GM21825 (cell line): ENCODE results near the gene KIAA0825.

Experiments
- ATAC-seq: cut with Tn5 transposase; IDR thresholded peaks from one replicate; pipeline ENCODE4 v1.9.1; 2021; ENCODE audit warnings: mild to moderate bottlenecking, moderate library complexity; ENCODE audit not compliant: unreplicated experiment

KIAA0825 gene

GRCh38 chr5:94260096-94260495 is 358.3 kb downstream of the KIAA0825 start:
- ATAC-seq: no peak

- ATAC-seq: no peak
These were observed 364.2 kb downstream of the KIAA0825 start for GRCh38 chr5:94254214-94254613.

- no peak for ATAC-seq
These were observed 367.4 kb downstream of the KIAA0825 start for GRCh38 chr5:94250985-94251384.

GRCh38 chr5:94249430-94249829 is 369.0 kb downstream of the KIAA0825 start:
- ATAC-seq: no peak

- no peak for ATAC-seq
These were observed 370.1 kb downstream of the KIAA0825 start for GRCh38 chr5:94248175-94248875.

GRCh38 chr5:94245608-94246007 is 372.8 kb downstream of the KIAA0825 start:
- no peak for ATAC-seq

- ATAC-seq: no peak
These were observed 373.5 kb downstream of the KIAA0825 start for GRCh38 chr5:94244921-94245320.

- ATAC-seq: no peak
These were observed 374.8 kb downstream of the KIAA0825 start for GRCh38 chr5:94243612-94244011.

GRCh38 chr5:94240993-94241651 is 377.3 kb downstream of the KIAA0825 start:
- no peak for ATAC-seq

- no peak for ATAC-seq
These were observed 377.8 kb downstream of the KIAA0825 start for GRCh38 chr5:94240596-94240992.

GRCh38 chr5:94240134-94240533 is 378.3 kb downstream of the KIAA0825 start:
- no peak for ATAC-seq

- ATAC-seq: no peak
These were observed 379.1 kb downstream of the KIAA0825 start for GRCh38 chr5:94239266-94239665.

- ATAC-seq: no peak
These were observed 383.4 kb downstream of the KIAA0825 start for GRCh38 chr5:94234987-94235386.

GRCh38 chr5:94228791-94229190 is 389.6 kb downstream of the KIAA0825 start:
- no peak for ATAC-seq

GRCh38 chr5:94223235-94223634 is 395.2 kb downstream of the KIAA0825 start:
- no peak for ATAC-seq

- ATAC-seq: no peak
These were observed 400.0 kb downstream of the KIAA0825 start for GRCh38 chr5:94218374-94218773.

GRCh38 chr5:94217745-94218144 is 400.7 kb downstream of the KIAA0825 start:
- no peak for ATAC-seq

- ATAC-seq: no peak
These were observed 401.2 kb downstream of the KIAA0825 start for GRCh38 chr5:94217216-94217615.

- ATAC-seq: no peak
These were observed 405.9 kb downstream of the KIAA0825 start for GRCh38 chr5:94212476-94212875.

- ATAC-seq: no peak
These were observed 408.5 kb downstream of the KIAA0825 start for GRCh38 chr5:94209774-94210355.

GRCh38 chr5:94209272-94209671 is 409.1 kb downstream of the KIAA0825 start:
- ATAC-seq: no peak

- ATAC-seq: no peak
These were observed 418.8 kb downstream of the KIAA0825 start for GRCh38 chr5:94199566-94199965.
